Measurements from ENCODE around the gene PHACTR3. TPM values are rescaled to one million over a fixed set of nuclear protein-coding genes. Genes with fewer than 3 reads are reported as not detected.
"Not testable (repeated sequence)": the region's sequence is repeated elsewhere in the genome, so short reads cannot be mapped to it uniquely, and the experiment has no call there.

Gene PHACTR3
- total RNA-seq, 1 donor from 2014 or later, result 1.6 TPM

GRCh38 chr20:59850018-59850641 is 245.8 kb downstream of the PHACTR3 start:
- peak; percentile 52 to 68 for DNase-seq (ENCODE audit: low read depth in 2 of 2)

GRCh38 chr20:59856526-59856925 is 252.2 kb downstream of the PHACTR3 start:
- DNase-seq (ENCODE audit: low read depth in 2 of 2), result not testable (repeated sequence)

GRCh38 chr20:59856941-59857340 is 252.6 kb downstream of the PHACTR3 start:
- DNase-seq (ENCODE audit: low read depth in 2 of 2), result not testable (repeated sequence)

GRCh38 chr20:59857966-59858365 is 253.6 kb downstream of the PHACTR3 start:
- no peak for DNase-seq (ENCODE audit: low read depth in 2 of 2)

- no peak for DNase-seq (ENCODE audit: low read depth in 2 of 2)
These were observed 254.1 kb downstream of the PHACTR3 start for GRCh38 chr20:59858425-59858824.

- DNase-seq (ENCODE audit: low read depth in 2 of 2), result no peak
These were observed 257.1 kb downstream of the PHACTR3 start for GRCh38 chr20:59861401-59861800.

GRCh38 chr20:59863058-59863457 is 258.7 kb downstream of the PHACTR3 start:
- DNase-seq (ENCODE audit: low read depth in 2 of 2), result no peak

- DNase-seq (ENCODE audit: low read depth in 2 of 2), result no peak
These were observed 260.4 kb downstream of the PHACTR3 start for GRCh38 chr20:59864726-59865125.

GRCh38 chr20:59866338-59866737 is 262.0 kb downstream of the PHACTR3 start:
- no peak for DNase-seq (ENCODE audit: low read depth in 2 of 2)

GRCh38 chr20:59871096-59871495 is 266.8 kb downstream of the PHACTR3 start:
- no peak for DNase-seq (ENCODE audit: low read depth in 2 of 2)

GRCh38 chr20:59873409-59873808 is 269.1 kb downstream of the PHACTR3 start:
- DNase-seq (ENCODE audit: low read depth in 2 of 2), result no peak

GRCh38 chr20:59880198-59880597 is 275.9 kb downstream of the PHACTR3 start:
- no peak for DNase-seq (ENCODE audit: low read depth in 2 of 2)

GRCh38 chr20:59884494-59884893 is 280.2 kb downstream of the PHACTR3 start:
- no peak for DNase-seq (ENCODE audit: low read depth in 2 of 2)

GRCh38 chr20:59888050-59888449 is 283.7 kb downstream of the PHACTR3 start:
- DNase-seq (ENCODE audit: low read depth in 2 of 2), result no peak

- DNase-seq (ENCODE audit: low read depth in 2 of 2), result not testable (repeated sequence)
These were observed 285.7 kb downstream of the PHACTR3 start for GRCh38 chr20:59890035-59890434.

GRCh38 chr20:59891581-59891980 is 287.2 kb downstream of the PHACTR3 start:
- DNase-seq (ENCODE audit: low read depth in 2 of 2), result no peak

- DNase-seq (ENCODE audit: low read depth in 2 of 2), result no peak
These were observed 291.6 kb downstream of the PHACTR3 start for GRCh38 chr20:59895908-59896307.
